Prostate gland (tissue), 2 donors: Measurements from ENCODE around the gene GLCE. TPM values are rescaled to one million over a fixed set of nuclear protein-coding genes. Genes with fewer than 3 reads are reported as not detected.

Experiments used
- DNase-seq: peaks from one replicate; pipeline ENCODE4 v3.0.0-alpha.2; 2019; ENCODE audit warnings: low spot score
- H3K27ac ChIP-seq, 2 donors: fragments of 200-600 bp; sonication (generic); 2 replicates each; pipeline ENCODE4 v1.5.1; 2017 to 2019
- H3K27me3 ChIP-seq: fragments of 200-600 bp; sonication (generic); replicated peaks from 2 replicates; pipeline ENCODE4 v1.5.1; 2019; ENCODE audit not compliant: insufficient read depth
- H3K36me3 ChIP-seq, 2 donors: fragments of 200-600 bp; sonication (generic); 1 replicate in 1 of 2; 2 replicates in 1 of 2; pipeline versions ENCODE4 v1.5.1 to v1.8.1; 2017 to 2019
- H3K4me1 ChIP-seq: fragments of 200-600 bp; sonication (generic); replicated peaks from 2 replicates; pipeline ENCODE4 v1.5.1; 2019
- H3K4me3 ChIP-seq, 2 donors: fragments of 200-600 bp; sonication (generic); 2 replicates each; pipeline ENCODE4 v1.5.1; 2017 to 2019
- H3K9me3 ChIP-seq: fragments of 200-600 bp; sonication (generic); 2 replicates; pipeline ENCODE4 v1.5.1; 2017
- CTCF ChIP-seq, 4 experiments: fragments of 200-600 bp in 2 of 4; fragments of 450-650 bp in 2 of 4; sonication (generic) in 2 of 4; IDR thresholded peaks; 1 replicate in 3 of 4; 2 replicates in 1 of 4; pipeline ENCODE4 v1.5.1; 2016 to 2019; ENCODE audit warnings: antibody characterized with exemption in 4 of 4, mild to moderate bottlenecking in 2 of 4, moderate library complexity in 2 of 4
- POLR2A ChIP-seq: fragments of 450-650 bp; IDR thresholded peaks from one replicate; pipeline ENCODE4 v1.6.1; 2016; ENCODE audit warnings: antibody characterized with exemption, mild to moderate bottlenecking
- POLR2AphosphoS5 ChIP-seq: sonication (generic); formaldehyde crosslinking; IDR thresholded peaks from one replicate; pipeline ENCODE4 v1.6.1; 2017; ENCODE audit warnings: antibody characterized with exemption
- WGBS: methylation state at CpG from one replicate; pipeline ENCODE4 v1.1.5; 2018; 5-methylcytosine and 5-hydroxymethylcytosine counted together
- intact Hi-C: fragments of 100-400 bp; cut with DNase I; formaldehyde crosslinking; loops from one replicate; pipeline ENCODE4 v1.14.2; 2022
- total RNA-seq, 2 donors: library from RNA; depleted of rRNA; stranded (reverse); fragments of >200 nt; gene quantifications; one replicate each; pipeline ENCODE4 v1.1.0, GENCODE V29; 2016

Gene GLCE
- total RNA-seq, 2 donors from 2014 or later = 17.4 TPM

- WGBS = 92% methylated on average over 12 of the region's 12 CpGs
- TF ChIP-seq CTCF (IDR thresholded peaks at IDR 0.05) (no peak), POLR2AphosphoS5 (no peak), POLR2A (no peak)
- Histone ChIP-seq H3K36me3 (no peaks in the 10 kb centered on the region), H3K9me3 (no peaks in the 10 kb centered on the region), H3K27ac (no peak overlapping the region), H3K4me1 (no peaks in the 10 kb centered on the region), H3K27me3 (no peaks in the 10 kb centered on the region), H3K4me3 (no peak overlapping the region)
- intact Hi-C loops = no loop called here
- no peak for DNase-seq
Observed at GRCh38 chr15:69285834-69286233, 125.4 kb downstream of the GLCE start.

- intact Hi-C loops = no loop called here
- Histone ChIP-seq H3K27me3 (no peaks in the 10 kb centered on the region), H3K4me3 (no peak overlapping the region), H3K9me3 (no peaks in the 10 kb centered on the region), H3K4me1 (no peaks in the 10 kb centered on the region), H3K27ac (no peak overlapping the region), H3K36me3 (no peaks in the 10 kb centered on the region)
- WGBS = 95% methylated on average over 7 of the region's 7 CpGs
- DNase-seq = no peak
- TF ChIP-seq CTCF (IDR thresholded peaks at IDR 0.05) (no peak), POLR2AphosphoS5 (no peak), POLR2A (no peak)
Observed at GRCh38 chr15:69288011-69288410, 127.6 kb downstream of the GLCE start.

- TF ChIP-seq POLR2A (no peak), POLR2AphosphoS5 (peak; percentile 17), CTCF (IDR thresholded peaks at IDR 0.05) (no peak)
- no peaks in the 10 kb centered on the region for H3K36me3 ChIP-seq
- H3K4me3 ChIP-seq = no peak overlapping the region
- peak; percentile 46 for DNase-seq
- no peaks in the 10 kb centered on the region for H3K9me3 ChIP-seq
- WGBS = 57% methylated on average over 11 of the region's 11 CpGs
- intact Hi-C loops = no loop called here
- no peaks in the 10 kb centered on the region for H3K27me3 ChIP-seq
- H3K27ac ChIP-seq = no peak overlapping the region
- no peaks in the 10 kb centered on the region for H3K4me1 ChIP-seq
Observed at GRCh38 chr15:69288531-69289341, 128.3 kb downstream of the GLCE start.

- peak overlapping the region in 1 of 2 donors; percentile 13 for H3K27ac ChIP-seq
- DNase-seq = no peak
- TF ChIP-seq CTCF (IDR thresholded peaks at IDR 0.05) (no peak), POLR2AphosphoS5 (no peak), POLR2A (no peak)
- no peaks in the 10 kb centered on the region for H3K9me3 ChIP-seq
- no peaks in the 10 kb centered on the region for H3K4me1 ChIP-seq
- H3K36me3 ChIP-seq = no peaks in the 10 kb centered on the region
- 31% methylated on average over 8 of the region's 8 CpGs for WGBS
- H3K27me3 ChIP-seq = no peaks in the 10 kb centered on the region
- intact Hi-C loops = no loop called here
- no peak overlapping the region for H3K4me3 ChIP-seq
Observed at GRCh38 chr15:69289342-69290146, 129.1 kb downstream of the GLCE start.
